ENCODE measurements around the gene PHB1.
"Not testable (repeated sequence)": the region's sequence is repeated elsewhere in the genome, so short reads cannot be mapped to it uniquely, and the experiment has no call there.

PHB1 gene

GRCh38 chr17:49403514-49404289 lies 11.0 kb downstream of the PHB1 start:
- no peak for DNase-seq

GRCh38 chr17:49402706-49403105 lies 12.0 kb downstream of the PHB1 start:
- DNase-seq = no peak

- DNase-seq = no peak
These were observed 12.6 kb downstream of the PHB1 start for GRCh38 chr17:49401971-49402611.

GRCh38 chr17:49399995-49400394 lies 14.7 kb downstream of the PHB1 start:
- DNase-seq = no peak

GRCh38 chr17:49397586-49397985 lies 17.1 kb downstream of the PHB1 start:
- DNase-seq = no peak

- DNase-seq = no peak
These were observed 21.0 kb downstream of the PHB1 start for GRCh38 chr17:49393491-49394255.

GRCh38 chr17:49390548-49391324 lies 23.9 kb downstream of the PHB1 start:
- no peak for DNase-seq

- not testable (repeated sequence) for DNase-seq
These were observed 25.0 kb downstream of the PHB1 start for GRCh38 chr17:49389514-49390347.

- no peak for DNase-seq
These were observed 25.8 kb downstream of the PHB1 start for GRCh38 chr17:49388692-49389513.

- no peak for DNase-seq
These were observed 26.4 kb downstream of the PHB1 start for GRCh38 chr17:49388290-49388640.

- no peak for DNase-seq
These were observed 27.0 kb downstream of the PHB1 start for GRCh38 chr17:49387498-49388289.

- DNase-seq = no peak
These were observed 28.3 kb downstream of the PHB1 start for GRCh38 chr17:49386373-49386772.

GRCh38 chr17:49384951-49385350 lies 29.7 kb downstream of the PHB1 start:
- no peak for DNase-seq

GRCh38 chr17:49383060-49383459 lies 31.6 kb downstream of the PHB1 start:
- DNase-seq = no peak

- no peak for DNase-seq
These were observed 32.1 kb downstream of the PHB1 start for GRCh38 chr17:49382556-49382955.

GRCh38 chr17:49381793-49382192 lies 32.9 kb downstream of the PHB1 start:
- no peak for DNase-seq

GRCh38 chr17:49381033-49381432 lies 33.6 kb downstream of the PHB1 start:
- no peak for DNase-seq

GRCh38 chr17:49379926-49380325 lies 34.8 kb downstream of the PHB1 start:
- DNase-seq = no peak

GRCh38 chr17:49378311-49378710 lies 36.4 kb downstream of the PHB1 start:
- DNase-seq = no peak

- DNase-seq = no peak
These were observed 39.1 kb downstream of the PHB1 start for GRCh38 chr17:49375544-49375943.

All from DMS 273 treated with DMSO at 0.1 percent for 48 hours (cell line).